SU-DHL-6 (cell line): ENCODE data around the gene NBPF14.
"Not testable (repeated sequence)": the region's sequence is repeated elsewhere in the genome, so short reads cannot be mapped to it uniquely, and the experiment has no call there.

Experiments
- H2AFZ ChIP-seq: fragments of 200-600 bp; sonication (generic); 2 replicates; pipeline ENCODE4 v1.6.1; 2014; ENCODE audit warnings: low read depth, mild to moderate bottlenecking, moderate library complexity, mixed read lengths, antibody characterized with exemption, low read length; ENCODE audit not compliant: severe bottlenecking
- H3F3A ChIP-seq: fragments of 200-600 bp; shearing (Covaris generic); 2 replicates; pipeline ENCODE4 v1.6.0; 2016; ENCODE audit warnings: antibody characterized with exemption, mild to moderate bottlenecking; ENCODE audit not compliant: insufficient read depth
- H3K27ac ChIP-seq: fragments of 200-600 bp; sonication (generic); 2 replicates; pipeline ENCODE4 v1.5.1; 2016; ENCODE audit warnings: low read depth, mild to moderate bottlenecking, low read length, moderate library complexity, mixed read lengths
- H3K27me3 ChIP-seq: fragments of 200-600 bp; sonication (generic), shearing (Covaris generic); 2 replicates; pipeline ENCODE4 v1.6.0; 2014; ENCODE audit warnings: mild to moderate bottlenecking, low read length
- H3K36me3 ChIP-seq: fragments of 200-600 bp; sonication (generic); 2 replicates; pipeline ENCODE4 v1.6.1; 2014; ENCODE audit warnings: mild to moderate bottlenecking, low read length, mixed read lengths
- H3K4me2 ChIP-seq: fragments of 300-600, 200-600 bp; shearing (Covaris generic), sonication (generic); 2 replicates; pipeline ENCODE4 v1.6.0; 2014; ENCODE audit warnings: low read length, low read depth, mild to moderate bottlenecking; ENCODE audit not compliant: poor library complexity, severe bottlenecking
- H3K4me3 ChIP-seq: fragments of 200-600 bp; sonication (generic); 2 replicates; pipeline ENCODE4 v1.5.1; 2014; ENCODE audit warnings: antibody characterized with exemption, low read length, mild to moderate bottlenecking, mixed read lengths; ENCODE audit not compliant: insufficient read depth, poor library complexity, severe bottlenecking
- H3K79me2 ChIP-seq: fragments of 200-600 bp; sonication (generic); 2 replicates; pipeline ENCODE4 v1.6.1; 2014; ENCODE audit warnings: mild to moderate bottlenecking, low read length, moderate library complexity; ENCODE audit not compliant: insufficient read depth
- H3K9ac ChIP-seq: fragments of 200-600 bp; sonication (generic); 2 replicates; pipeline ENCODE4 v1.7.0; 2014; ENCODE audit warnings: mild to moderate bottlenecking, low read length
- H3K9me2 ChIP-seq: fragments of 200-600 bp; sonication (generic); replicated peaks from 2 replicates; pipeline ENCODE4 v1.6.1; 2014; ENCODE audit warnings: low read length; ENCODE audit not compliant: insufficient read depth
- H3K9me3 ChIP-seq: fragments of 200-600 bp; sonication (generic); 2 replicates; pipeline ENCODE4 v1.6.1; 2014; ENCODE audit warnings: low read length, mixed read lengths; ENCODE audit not compliant: insufficient read depth
- H4K20me1 ChIP-seq: fragments of 200-600 bp; sonication (generic); 2 replicates; pipeline ENCODE4 v1.6.1; 2014; ENCODE audit warnings: low read depth, mild to moderate bottlenecking, antibody characterized with exemption, low read length, moderate library complexity, mixed read lengths

NBPF14 gene

DNA sequence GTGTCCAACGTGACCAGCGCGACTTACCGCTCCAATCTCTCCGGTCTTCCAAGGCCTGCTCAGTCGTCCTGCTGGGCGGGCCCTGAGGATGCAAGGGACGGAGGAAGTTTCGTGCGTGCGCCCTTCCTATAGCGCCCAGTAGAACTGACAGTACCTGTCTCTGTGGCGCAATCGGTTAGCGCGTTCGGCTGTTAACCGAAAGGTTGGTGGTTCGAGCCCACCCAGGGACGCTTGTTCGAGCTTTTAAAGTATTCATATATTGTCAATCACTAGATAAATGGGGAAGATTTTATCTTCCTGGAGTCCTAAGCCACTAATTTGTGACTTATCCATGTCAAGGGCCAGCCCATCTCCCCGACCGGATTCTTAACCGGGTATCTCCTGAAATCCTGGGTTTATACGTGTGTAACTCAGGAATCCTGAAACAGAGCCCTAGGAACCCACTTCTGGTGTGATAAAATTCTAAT lies 66.7 kb downstream of the NBPF14 start:
- H3K27ac ChIP-seq, H3K4me3 ChIP-seq, H3K4me2 ChIP-seq: not testable (repeated sequence)

GRCh38 chr1:148528591-148528990 lies 67.2 kb downstream of the NBPF14 start:
- H3K9me3 ChIP-seq, H4K20me1 ChIP-seq, H3K9me2 ChIP-seq, H3K27me3 ChIP-seq, H3K9ac ChIP-seq, H3K4me3 ChIP-seq, H3K27ac ChIP-seq, H2AFZ ChIP-seq, H3F3A ChIP-seq, H3K4me2 ChIP-seq, H3K36me3 ChIP-seq, H3K79me2 ChIP-seq: not testable (repeated sequence)

More for the DNA sequence above, 66.7 kb downstream of the NBPF14 start:
- H3K9ac ChIP-seq, H2AFZ ChIP-seq, H3K9me3 ChIP-seq, H3K27me3 ChIP-seq, H3K79me2 ChIP-seq, H3K36me3 ChIP-seq, H4K20me1 ChIP-seq, H3F3A ChIP-seq, H3K9me2 ChIP-seq: not testable (repeated sequence)

DNA sequence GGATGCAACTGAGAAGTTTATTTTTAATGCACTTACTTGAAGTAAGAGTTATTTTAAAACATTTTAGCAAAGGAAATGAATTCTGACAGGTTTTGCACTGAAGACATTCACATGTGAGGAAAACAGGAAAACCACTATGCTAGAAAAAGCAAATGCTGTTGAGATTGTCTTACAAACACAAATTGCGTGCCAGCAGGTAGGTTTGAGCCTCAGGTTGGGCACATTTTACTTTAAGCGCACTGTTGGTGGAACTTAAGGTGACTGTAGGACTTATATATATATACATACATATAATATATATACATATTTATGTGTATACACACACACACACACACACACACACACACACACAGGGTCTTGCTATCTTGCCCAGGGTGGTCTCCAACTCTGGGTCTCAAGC lies 69.2 kb downstream of the NBPF14 start:
- H3F3A ChIP-seq, H3K9me3 ChIP-seq, H3K4me3 ChIP-seq, H3K27me3 ChIP-seq, H3K27ac ChIP-seq, H3K79me2 ChIP-seq, H3K9me2 ChIP-seq, H3K4me2 ChIP-seq, H3K36me3 ChIP-seq, H3K9ac ChIP-seq, H2AFZ ChIP-seq, H4K20me1 ChIP-seq: not testable (repeated sequence)

- not testable (repeated sequence) for H3K9me2 ChIP-seq, H3K4me3 ChIP-seq, H3K27ac ChIP-seq, H4K20me1 ChIP-seq, H3K79me2 ChIP-seq, H3K27me3 ChIP-seq, H2AFZ ChIP-seq, H3K9me3 ChIP-seq, H3K36me3 ChIP-seq, H3F3A ChIP-seq
- peak overlapping the region; percentile 51 for H3K4me2 ChIP-seq
- H3K9ac ChIP-seq = 0 out of 2 replicates have a peak overlapping the region, but pooled peaks have one; percentile 32
Observed at GRCh38 chr1:148523205-148524144, 72.3 kb downstream of the NBPF14 start.

DNA sequence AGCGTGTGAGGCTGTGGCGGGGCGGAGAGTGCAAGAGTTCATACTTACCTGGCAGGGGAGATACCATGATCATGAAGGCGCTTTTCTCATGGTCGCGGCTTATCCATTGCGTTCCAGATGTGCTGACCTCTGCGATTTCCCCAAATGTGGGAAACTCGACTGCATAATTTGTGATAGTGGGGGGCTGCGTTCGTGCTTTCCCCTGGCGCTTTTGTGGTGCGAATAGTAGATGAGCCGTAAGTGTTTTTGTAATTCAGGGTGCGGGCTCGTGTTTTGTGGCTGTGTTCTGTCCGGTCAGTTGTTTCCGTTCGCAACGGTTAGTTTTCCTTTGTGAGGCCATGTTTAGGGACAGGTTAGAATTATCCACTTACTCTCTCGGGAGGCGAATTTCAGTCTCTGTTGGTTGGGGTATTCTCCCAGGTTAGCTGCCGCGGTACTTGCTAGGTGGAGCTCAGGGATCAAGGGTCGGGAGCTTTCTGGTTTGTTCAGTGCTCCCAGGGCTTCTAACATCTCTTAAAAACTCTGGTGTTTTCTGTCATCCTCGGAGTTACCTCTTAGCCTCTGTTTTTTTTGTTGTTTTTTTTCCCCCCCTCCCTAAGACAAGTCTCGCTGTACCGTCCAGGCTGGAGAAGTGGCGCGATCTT lies 73.1 kb downstream of the NBPF14 start:
- H2AFZ ChIP-seq, H3K36me3 ChIP-seq, H3K9me3 ChIP-seq, H3K79me2 ChIP-seq, H3K27me3 ChIP-seq, H4K20me1 ChIP-seq, H3F3A ChIP-seq, H3K9me2 ChIP-seq: not testable (repeated sequence)
- Histone ChIP-seq H3K4me3 (peak overlapping the region; percentile 18), H3K9ac (peak overlapping the region; percentile 32; the same call in 1 of the 2 replicates), H3K4me2 (peak overlapping the region; percentile 51), H3K27ac (peak overlapping the region; percentile 59)

GRCh38 chr1:148522072-148522471 lies 73.7 kb downstream of the NBPF14 start:
- not testable (repeated sequence) for H3K27ac ChIP-seq, H3K27me3 ChIP-seq, H3K9me3 ChIP-seq, H2AFZ ChIP-seq, H3K4me3 ChIP-seq, H4K20me1 ChIP-seq, H3K36me3 ChIP-seq, H3K9me2 ChIP-seq, H3K79me2 ChIP-seq, H3F3A ChIP-seq, H3K9ac ChIP-seq
- H3K4me2 ChIP-seq = peak overlapping the region; percentile 46

GRCh38 chr1:148514310-148514709 lies 81.5 kb downstream of the NBPF14 start:
- not testable (repeated sequence) for H4K20me1 ChIP-seq, H3K9ac ChIP-seq, H3K4me3 ChIP-seq, H3K4me2 ChIP-seq, H3K36me3 ChIP-seq, H3F3A ChIP-seq, H3K27ac ChIP-seq, H3K9me3 ChIP-seq, H3K9me2 ChIP-seq, H3K27me3 ChIP-seq, H2AFZ ChIP-seq, H3K79me2 ChIP-seq
